HEK293 (cell line): ENCODE results near the gene PRM3.

Source experiments
- CTCF ChIA-PET: fragments of 350-600 bp; formaldehyde crosslinking; extraction: SDS; loops from one replicate; lab custom pipeline; 2021; ENCODE audit warnings: antibody characterized with exemption; lab: Yijun Ruan, JAX
- POLR2A ChIA-PET: fragments of 300-600 bp; formaldehyde crosslinking; extraction: SDS; loops from one replicate; lab custom pipeline; 2020; ENCODE audit warnings: antibody characterized with exemption, inconsistent platforms; lab: Yijun Ruan, JAX
- H3K27ac ChIP-seq: fragments of 200-500 bp; sonication (Bioruptor generic); 2 replicates; pipeline ENCODE4 v1.5.1; 2014; ENCODE audit warnings: low read depth, low read length, control low read depth, inconsistent platforms; ENCODE audit errors: extremely low read depth
- H3K36me3 ChIP-seq, 2 experiments: fragments of 200-500 bp in 1 of 2; sonication (Bioruptor generic) in 1 of 2; 1 replicate in 1 of 2; 2 replicates in 1 of 2; pipeline ENCODE4 v1.5.1; 2014 to 2017; ENCODE audit warnings: inconsistent platforms in 2 of 2, low read length in 2 of 2; ENCODE audit not compliant: control insufficient read depth in 2 of 2, insufficient read depth in 1 of 2
- H3K4me1 ChIP-seq: fragments of 200-500 bp; sonication (Bioruptor generic); 2 replicates; pipeline ENCODE4 v1.5.1; 2014; ENCODE audit warnings: mild to moderate bottlenecking, low read length, inconsistent platforms; ENCODE audit not compliant: control insufficient read depth, insufficient read depth
- H3K4me3 ChIP-seq: 2 replicates; pipeline ENCODE4 v1.5.1; 2011; ENCODE audit warnings: low read depth, mild to moderate bottlenecking, control low read depth, low read length, moderate library complexity
- H3K9me3 ChIP-seq: fragments of 200-500 bp; sonication (Bioruptor generic); 2 replicates; pipeline ENCODE4 v1.5.1; 2014; ENCODE audit warnings: low read depth, low read length, inconsistent platforms; ENCODE audit not compliant: control insufficient read depth, insufficient read depth
- ATF2 ChIP-seq: fragments of 450-650 bp; formaldehyde crosslinking; IDR thresholded peaks from 2 replicates; pipeline ENCODE4 v1.5.1; 2016; ENCODE audit warnings: missing biosample characterization, missing genetic modification characterization, low read depth
- GLIS1 ChIP-seq: fragments of 450-650 bp; formaldehyde crosslinking; IDR thresholded peaks from 2 replicates; pipeline ENCODE4 v1.5.1; 2016; ENCODE audit warnings: missing biosample characterization, missing genetic modification characterization
- KLF1 ChIP-seq: fragments of 450-650 bp; formaldehyde crosslinking; IDR thresholded peaks from 2 replicates; pipeline ENCODE4 v1.5.1; 2016; ENCODE audit warnings: missing biosample characterization, missing genetic modification characterization
- OVOL3 ChIP-seq: fragments of 450-650 bp; formaldehyde crosslinking; IDR thresholded peaks from 2 replicates; pipeline ENCODE4 v1.5.1; 2016; ENCODE audit warnings: missing biosample characterization, missing genetic modification characterization
- PRDM2 ChIP-seq: fragments of 450-650 bp; formaldehyde crosslinking; IDR thresholded peaks from 2 replicates; pipeline ENCODE4 v1.5.1; 2016; ENCODE audit warnings: missing biosample characterization, missing genetic modification characterization, borderline replicate concordance
- ZNF157 ChIP-seq: fragments of 450-650 bp; formaldehyde crosslinking; IDR thresholded peaks from 2 replicates; pipeline ENCODE4 v1.5.1; 2016; ENCODE audit warnings: missing biosample characterization, missing genetic modification characterization
- ZNF202 ChIP-seq: fragments of 450-650 bp; formaldehyde crosslinking; IDR thresholded peaks from 2 replicates; pipeline ENCODE4 v1.5.1; 2016; ENCODE audit warnings: missing biosample characterization, missing genetic modification characterization, borderline replicate concordance
- ZNF211 ChIP-seq: fragments of 450-650 bp; formaldehyde crosslinking; IDR thresholded peaks from 2 replicates; pipeline ENCODE4 v1.5.1; 2016; ENCODE audit warnings: low read depth, missing biosample characterization, missing genetic modification characterization
- ZNF223 ChIP-seq: fragments of 450-650 bp; formaldehyde crosslinking; IDR thresholded peaks from 2 replicates; pipeline ENCODE4 v1.5.1; 2016; ENCODE audit warnings: missing biosample characterization, missing genetic modification characterization
- ZNF37A ChIP-seq: fragments of 450-650 bp; IDR thresholded peaks from 2 replicates; pipeline ENCODE4 v1.5.1; 2018; ENCODE audit warnings: missing biosample characterization, missing genetic modification characterization
- ZNF416 ChIP-seq: fragments of 450-650 bp; formaldehyde crosslinking; IDR thresholded peaks from 2 replicates; pipeline ENCODE4 v1.5.1; 2016; ENCODE audit warnings: missing biosample characterization, missing genetic modification characterization
- ZNF423 ChIP-seq: fragments of 450-650 bp; formaldehyde crosslinking; IDR thresholded peaks from 2 replicates; pipeline ENCODE4 v1.5.1; 2016; ENCODE audit warnings: missing biosample characterization, missing genetic modification characterization
- ZNF433 ChIP-seq: fragments of 450-650 bp; formaldehyde crosslinking; IDR thresholded peaks from 2 replicates; pipeline ENCODE4 v1.5.1; 2016; ENCODE audit warnings: missing biosample characterization, missing genetic modification characterization, low read depth
- ZNF610 ChIP-seq: fragments of 450-650 bp; formaldehyde crosslinking; IDR thresholded peaks from 2 replicates; pipeline ENCODE4 v1.5.1; 2016; ENCODE audit warnings: missing biosample characterization, missing genetic modification characterization, borderline replicate concordance
- ZNF660 ChIP-seq: fragments of 450-650 bp; IDR thresholded peaks from 2 replicates; pipeline ENCODE4 v1.5.1; 2018; ENCODE audit warnings: missing biosample characterization, mild to moderate bottlenecking, missing genetic modification characterization
- ZNF677 ChIP-seq: fragments of 450-650 bp; IDR thresholded peaks from 2 replicates; pipeline ENCODE4 v1.5.0; 2018; ENCODE audit warnings: missing biosample characterization, mild to moderate bottlenecking, missing genetic modification characterization, moderate library complexity
- ZNF777 ChIP-seq: fragments of 450-650 bp; formaldehyde crosslinking; IDR thresholded peaks from 2 replicates; pipeline ENCODE4 v1.5.1; 2017; ENCODE audit warnings: missing biosample characterization, missing genetic modification characterization, borderline replicate concordance
- ZNF791 ChIP-seq: fragments of 450-650 bp; formaldehyde crosslinking; IDR thresholded peaks from 2 replicates; pipeline ENCODE4 v1.5.1; 2016; ENCODE audit warnings: missing biosample characterization, missing genetic modification characterization
- ZNF792 ChIP-seq: fragments of 450-650 bp; formaldehyde crosslinking; IDR thresholded peaks from 2 replicates; pipeline ENCODE4 v1.5.1; 2016; ENCODE audit warnings: missing biosample characterization, missing genetic modification characterization
- ZNF843 ChIP-seq: fragments of 450-650 bp; formaldehyde crosslinking; IDR thresholded peaks from 2 replicates; pipeline ENCODE4 v1.5.1; 2016; ENCODE audit warnings: missing biosample characterization, missing genetic modification characterization
- ZSCAN23 ChIP-seq: fragments of 450-650 bp; formaldehyde crosslinking; IDR thresholded peaks from 2 replicates; pipeline ENCODE4 v1.5.1; 2016; ENCODE audit warnings: missing biosample characterization, missing genetic modification characterization
- TF ChIP-seq, protein P1 (sequence below): fragments of 450-650 bp; formaldehyde crosslinking; IDR thresholded peaks from 2 replicates; pipeline ENCODE4 v1.5.1; 2016; ENCODE audit warnings: missing biosample characterization, missing genetic modification characterization
- TF ChIP-seq, protein P2 (sequence below): fragments of 450-650 bp; formaldehyde crosslinking; IDR thresholded peaks from 2 replicates; pipeline ENCODE4 v1.5.1; 2016; ENCODE audit warnings: missing biosample characterization, missing genetic modification characterization

PRM3 gene

DNA sequence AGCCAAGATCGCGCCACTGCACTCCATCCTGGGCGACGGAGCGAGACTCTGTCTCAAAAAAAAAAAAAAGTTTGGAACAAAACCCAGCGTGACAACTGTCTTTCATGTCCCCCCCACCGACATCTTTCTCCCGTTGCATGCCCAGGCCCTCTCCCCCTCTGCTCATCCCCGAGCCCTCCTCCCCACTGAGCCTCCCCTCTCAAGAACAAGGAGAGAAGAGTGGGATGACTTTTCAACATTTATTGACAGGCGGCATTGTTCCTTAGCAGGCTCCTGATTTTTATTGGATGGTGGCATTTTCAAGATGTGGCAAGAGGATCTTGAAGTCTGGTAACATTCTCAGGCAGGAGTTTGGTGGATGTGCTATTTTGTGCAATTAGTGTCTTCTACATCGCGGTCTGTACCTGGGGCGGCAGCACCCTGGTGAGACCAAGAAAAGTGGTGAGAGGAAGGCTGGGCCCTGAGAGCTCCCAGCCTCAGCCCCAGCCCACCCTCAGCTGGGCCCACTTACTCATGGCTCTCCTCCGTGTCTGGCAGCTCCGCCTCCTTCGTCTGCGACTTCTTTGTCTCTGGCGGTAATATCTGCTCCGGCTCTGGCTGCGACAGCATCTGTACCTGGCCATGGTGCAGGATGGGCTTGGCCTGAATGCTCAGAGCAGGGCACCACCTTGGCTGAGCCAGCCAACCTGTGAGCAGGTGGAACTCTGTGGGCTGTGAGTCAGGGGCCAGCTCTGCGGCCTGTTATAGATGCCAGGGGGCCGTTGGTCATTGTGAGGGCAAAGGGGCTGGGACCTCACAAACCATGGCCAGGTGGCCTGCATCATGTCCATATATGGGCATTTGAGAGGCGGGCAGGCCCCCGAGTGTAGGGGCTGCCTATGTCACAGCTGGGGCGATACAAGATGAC, 7.4 kb upstream of the PRM3 start, which contains the start of gene PRM1 (continued):
- TF ChIP-seq PRDM2 (tag by site-specific recombination): no peak
- no peak for TF ChIP-seq ZNF843 (tag by site-specific recombination)
- TF ChIP-seq ZNF777 (tag by site-specific recombination): no peak

GRCh38 chr16:11278681-11279628, 5.5 kb upstream of the PRM3 start:
- H3K27ac ChIP-seq: no peak overlapping the region
- ChIA-PET POLR2A (interaction anchor here (1.1 kb wide), 1 partner anchor 23 kb away, joined by 7 read pairs; the partner anchor contains the start of gene SOCS1), CTCF (interaction anchor here (0.8 to 1.3 kb wide), 3 partner anchors 74 to 315 kb away, joined by 3 to 4 read pairs (median 3); no protein-coding TSS in a partner anchor)
- no peaks in the 10 kb centered on the region for H3K36me3 ChIP-seq
- no peak overlapping the region for H3K4me3 ChIP-seq
- no peaks in the 10 kb centered on the region for H3K9me3 ChIP-seq
- peaks cover 2% of the 10 kb centered on the region for H3K4me1 ChIP-seq
- TF ChIP-seq ZNF223 (tag by site-specific recombination): no peak
- no peak for TF ChIP-seq ZNF677
- TF ChIP-seq ZNF416 (tag by site-specific recombination): no peak
- no peak for TF ChIP-seq ZNF211 (tag by site-specific recombination)
- TF ChIP-seq ZNF610 (tag by site-specific recombination): no peak
- TF ChIP-seq, protein P1, sequence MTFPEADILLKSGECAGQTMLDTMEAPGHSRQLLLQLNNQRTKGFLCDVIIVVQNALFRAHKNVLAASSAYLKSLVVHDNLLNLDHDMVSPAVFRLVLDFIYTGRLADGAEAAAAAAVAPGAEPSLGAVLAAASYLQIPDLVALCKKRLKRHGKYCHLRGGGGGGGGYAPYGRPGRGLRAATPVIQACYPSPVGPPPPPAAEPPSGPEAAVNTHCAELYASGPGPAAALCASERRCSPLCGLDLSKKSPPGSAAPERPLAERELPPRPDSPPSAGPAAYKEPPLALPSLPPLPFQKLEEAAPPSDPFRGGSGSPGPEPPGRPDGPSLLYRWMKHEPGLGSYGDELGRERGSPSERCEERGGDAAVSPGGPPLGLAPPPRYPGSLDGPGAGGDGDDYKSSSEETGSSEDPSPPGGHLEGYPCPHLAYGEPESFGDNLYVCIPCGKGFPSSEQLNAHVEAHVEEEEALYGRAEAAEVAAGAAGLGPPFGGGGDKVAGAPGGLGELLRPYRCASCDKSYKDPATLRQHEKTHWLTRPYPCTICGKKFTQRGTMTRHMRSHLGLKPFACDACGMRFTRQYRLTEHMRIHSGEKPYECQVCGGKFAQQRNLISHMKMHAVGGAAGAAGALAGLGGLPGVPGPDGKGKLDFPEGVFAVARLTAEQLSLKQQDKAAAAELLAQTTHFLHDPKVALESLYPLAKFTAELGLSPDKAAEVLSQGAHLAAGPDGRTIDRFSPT (tag by site-specific recombination): no peak
- TF ChIP-seq, protein P2, sequence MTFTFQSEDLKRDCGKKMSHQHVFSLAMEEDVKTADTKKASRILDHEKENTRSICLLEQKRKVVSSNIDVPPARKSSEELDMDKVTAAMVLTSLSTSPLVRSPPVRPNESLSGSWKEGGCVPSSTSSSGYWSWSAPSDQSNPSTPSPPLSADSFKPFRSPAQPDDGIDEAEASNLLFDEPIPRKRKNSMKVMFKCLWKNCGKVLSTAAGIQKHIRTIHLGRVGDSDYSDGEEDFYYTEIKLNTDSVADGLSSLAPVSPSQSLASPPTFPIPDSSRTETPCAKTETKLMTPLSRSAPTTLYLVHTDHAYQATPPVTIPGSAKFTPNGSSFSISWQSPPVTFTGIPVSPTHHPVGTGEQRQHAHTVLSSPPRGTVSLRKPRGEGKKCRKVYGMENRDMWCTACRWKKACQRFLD (tag by site-specific recombination): no peak
- no peak for TF ChIP-seq ZNF423 (tag by site-specific recombination)
- TF ChIP-seq ZSCAN23 (tag by site-specific recombination): no peak
- no peak for TF ChIP-seq ZNF660
- TF ChIP-seq OVOL3 (tag by site-specific recombination): no peak
- TF ChIP-seq ZNF37A (tag by site-specific recombination): no peak
- TF ChIP-seq ZNF157 (tag by site-specific recombination): no peak
- TF ChIP-seq ATF2: no peak
- no peak for TF ChIP-seq ZNF433 (tag by site-specific recombination)
- no peak for TF ChIP-seq ZNF202 (tag by site-specific recombination)
- no peak for TF ChIP-seq ZNF792 (tag by site-specific recombination)
- no peak for TF ChIP-seq KLF1 (tag by site-specific recombination)
- no peak for TF ChIP-seq ZNF791
- TF ChIP-seq GLIS1 (tag by site-specific recombination): no peak
